ENCODE measurements around the gene SEPTIN12.

The SEPTIN12 gene

GRCh38 chr16:4729876-4730275 is 58.3 kb downstream of the SEPTIN12 start:
- DNase-seq (ENCODE audit: low read depth in 1 of 2, low spot score in 1 of 2) = no peak

DNA sequence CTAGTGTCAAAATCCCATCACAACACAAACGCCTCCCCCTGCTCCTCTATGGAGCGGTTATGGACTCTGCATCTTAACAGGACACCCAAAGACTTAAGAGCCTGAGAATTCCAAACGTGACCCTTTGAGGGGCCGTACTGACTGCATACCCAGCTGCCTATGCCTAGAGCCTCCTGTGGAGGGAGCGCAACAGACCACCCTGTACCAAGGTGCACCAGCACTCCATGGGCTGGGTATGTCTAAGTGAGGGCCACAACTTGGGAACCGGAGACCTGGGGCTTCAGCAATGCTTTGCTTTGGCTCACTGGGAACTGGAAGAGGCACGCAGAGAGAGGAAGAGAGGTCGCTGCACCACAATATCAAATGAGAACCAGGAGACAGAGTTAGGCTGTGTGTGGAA is 59.5 kb downstream of the SEPTIN12 start:
- no peak for DNase-seq (ENCODE audit: low read depth in 1 of 2, low spot score in 1 of 2)
